AG09309 (cell line): Measurements from ENCODE around the gene GLIS1.

Source experiments
- DNase-seq: peaks from one replicate; pipeline ENCODE4 v3.0.0-alpha.2; 2010; ENCODE audit warnings: low read depth
- H3K4me3 ChIP-seq: 2 replicates; pipeline ENCODE4 v1.5.1; 2011; ENCODE audit warnings: mild to moderate bottlenecking, low read depth, low read length, moderate library complexity; ENCODE audit not compliant: control insufficient read depth
- TF ChIP-seq, protein P1 (sequence below): IDR thresholded peaks from 2 replicates; pipeline ENCODE4 v1.5.1; 2011; ENCODE audit warnings: mild to moderate bottlenecking, low read depth, low read length, inconsistent platforms; ENCODE audit not compliant: insufficient read depth, control insufficient read depth; ENCODE audit errors: missing control alignments

GLIS1 gene

DNA sequence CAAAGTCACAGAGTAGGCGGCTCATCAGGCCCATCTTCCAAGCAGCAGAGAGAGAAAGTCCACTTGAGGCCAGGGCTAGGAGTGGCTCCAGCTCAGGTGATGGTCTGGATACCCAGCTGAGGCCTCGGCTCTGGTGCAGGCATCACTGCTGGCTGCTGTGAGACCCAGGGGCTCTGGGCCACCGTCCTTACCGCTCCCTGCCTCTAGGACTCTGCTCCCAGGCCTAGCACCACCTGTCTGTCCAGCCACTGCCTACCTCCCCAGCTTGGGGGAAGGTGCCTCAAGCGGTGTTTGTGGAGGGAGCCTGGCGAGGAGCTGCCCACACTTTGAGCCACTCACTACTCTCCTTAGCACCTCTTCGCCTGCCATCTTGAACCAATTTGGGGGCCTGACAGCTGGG, 221.9 kb downstream of the GLIS1 start:
- TF ChIP-seq, protein P1, sequence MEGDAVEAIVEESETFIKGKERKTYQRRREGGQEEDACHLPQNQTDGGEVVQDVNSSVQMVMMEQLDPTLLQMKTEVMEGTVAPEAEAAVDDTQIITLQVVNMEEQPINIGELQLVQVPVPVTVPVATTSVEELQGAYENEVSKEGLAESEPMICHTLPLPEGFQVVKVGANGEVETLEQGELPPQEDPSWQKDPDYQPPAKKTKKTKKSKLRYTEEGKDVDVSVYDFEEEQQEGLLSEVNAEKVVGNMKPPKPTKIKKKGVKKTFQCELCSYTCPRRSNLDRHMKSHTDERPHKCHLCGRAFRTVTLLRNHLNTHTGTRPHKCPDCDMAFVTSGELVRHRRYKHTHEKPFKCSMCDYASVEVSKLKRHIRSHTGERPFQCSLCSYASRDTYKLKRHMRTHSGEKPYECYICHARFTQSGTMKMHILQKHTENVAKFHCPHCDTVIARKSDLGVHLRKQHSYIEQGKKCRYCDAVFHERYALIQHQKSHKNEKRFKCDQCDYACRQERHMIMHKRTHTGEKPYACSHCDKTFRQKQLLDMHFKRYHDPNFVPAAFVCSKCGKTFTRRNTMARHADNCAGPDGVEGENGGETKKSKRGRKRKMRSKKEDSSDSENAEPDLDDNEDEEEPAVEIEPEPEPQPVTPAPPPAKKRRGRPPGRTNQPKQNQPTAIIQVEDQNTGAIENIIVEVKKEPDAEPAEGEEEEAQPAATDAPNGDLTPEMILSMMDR: no peak
- no peak for DNase-seq
- no peak overlapping the region for H3K4me3 ChIP-seq

DNA sequence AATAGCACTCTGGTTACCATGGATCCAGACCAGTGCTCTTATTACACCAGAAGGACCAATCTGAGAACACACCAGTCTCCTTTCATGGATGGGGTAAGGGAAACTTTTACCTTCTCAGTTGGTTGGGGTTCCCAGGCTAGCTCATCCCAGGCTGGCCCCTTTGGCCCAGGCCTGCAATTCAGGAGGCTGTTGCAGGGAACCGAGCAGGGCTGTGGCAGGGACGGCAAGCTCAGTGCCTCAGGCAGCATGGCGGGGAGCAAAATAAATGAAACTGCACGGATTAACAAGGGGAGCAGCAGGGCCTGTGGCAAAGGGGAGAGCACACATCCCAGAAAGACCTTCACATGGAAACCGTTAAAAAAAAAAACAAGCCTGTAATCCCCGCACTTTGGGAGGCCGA, 222.8 kb downstream of the GLIS1 start:
- DNase-seq: no peak
- no peak overlapping the region for H3K4me3 ChIP-seq
- TF ChIP-seq, protein P1: no peak

DNA sequence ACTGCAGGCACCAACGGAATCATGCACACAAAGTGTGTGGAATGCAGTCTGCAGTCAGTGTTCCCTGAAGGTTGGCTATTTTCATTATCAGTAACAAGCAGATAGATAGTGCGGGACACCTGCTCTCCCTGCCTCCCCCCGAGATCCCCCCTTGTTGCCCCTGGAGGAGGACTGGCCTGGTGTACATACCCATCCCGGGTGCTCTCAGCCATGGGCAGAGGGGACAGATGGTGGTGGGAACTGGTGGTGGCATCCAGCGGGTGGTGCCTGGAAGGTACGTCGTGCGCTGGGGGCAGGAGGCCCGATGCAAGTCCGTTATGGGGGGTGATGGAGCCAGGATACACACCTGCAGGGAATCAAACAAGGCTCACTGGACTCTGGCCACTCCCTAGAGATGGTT, 224.5 kb downstream of the GLIS1 start:
- TF ChIP-seq, protein P1: no peak
- DNase-seq: no peak
- no peak overlapping the region for H3K4me3 ChIP-seq

DNA sequence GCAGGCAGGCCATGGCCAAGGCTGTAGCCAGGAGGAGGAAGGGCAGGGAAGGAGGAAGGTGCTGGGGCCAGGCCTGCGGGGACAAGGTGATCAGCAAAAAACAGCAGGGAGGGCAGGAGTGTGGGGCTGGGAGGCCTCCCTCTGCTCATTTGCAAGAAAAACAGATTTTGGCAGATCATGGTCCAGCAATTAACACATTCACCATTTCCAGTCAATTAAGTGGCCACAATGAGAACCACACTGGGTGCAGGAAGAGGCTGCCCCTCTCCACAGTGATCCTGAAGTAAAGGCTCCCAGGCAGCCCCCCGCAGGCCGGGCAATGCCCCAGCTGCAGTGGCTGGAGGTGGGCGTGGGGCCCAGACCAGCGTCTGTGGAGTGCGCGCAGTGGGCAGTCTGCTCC, 225.1 kb downstream of the GLIS1 start:
- DNase-seq: no peak
- TF ChIP-seq, protein P1: no peak
- H3K4me3 ChIP-seq: no peak overlapping the region

DNA sequence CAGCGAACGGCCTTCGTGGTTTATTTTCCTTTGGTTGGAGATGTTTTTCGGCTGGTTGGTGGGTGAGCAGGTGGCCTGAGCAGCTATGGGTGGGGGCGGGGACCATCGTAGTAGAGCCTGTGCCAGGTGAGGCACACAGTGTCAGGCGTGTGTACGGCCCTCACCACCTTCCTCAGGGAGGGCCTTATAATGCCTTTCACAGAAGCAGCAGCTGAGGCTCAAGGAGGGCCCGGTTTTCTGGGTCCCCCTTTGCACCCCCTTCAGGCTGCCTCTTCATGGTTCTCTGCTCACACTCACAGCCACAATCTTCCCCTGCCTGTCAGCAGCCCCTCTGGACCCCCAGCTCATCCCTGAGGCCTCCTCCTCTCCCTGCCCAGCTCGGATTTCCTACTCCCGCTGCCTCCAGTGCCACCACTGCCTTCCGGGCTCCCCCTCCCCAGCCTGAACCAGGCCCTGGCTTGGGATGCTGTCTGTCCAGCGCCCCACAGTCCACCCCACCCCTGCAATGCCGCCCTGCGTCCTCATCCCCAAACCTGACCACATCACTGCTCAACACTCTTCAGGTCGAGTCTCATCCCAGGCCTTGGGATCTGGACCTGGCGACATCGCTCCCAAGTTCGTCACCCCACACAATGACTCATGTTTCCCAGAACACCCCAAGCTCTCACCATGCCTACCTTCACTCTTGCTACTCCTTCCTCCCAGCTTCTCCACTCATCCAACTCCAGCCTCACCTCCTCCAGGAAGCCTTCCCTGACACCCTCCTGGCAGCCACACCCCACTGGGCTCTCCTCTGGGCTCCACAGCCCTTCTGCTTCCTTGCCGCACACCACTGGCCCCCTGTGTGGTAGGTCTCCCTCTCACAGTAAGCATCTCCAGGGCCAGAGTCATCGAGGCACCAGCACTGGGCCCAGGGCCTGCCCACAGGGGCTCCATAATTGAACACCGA, 225.9 kb downstream of the GLIS1 start:
- DNase-seq: no peak
- TF ChIP-seq, protein P1: no peak
- no peak overlapping the region for H3K4me3 ChIP-seq

DNA sequence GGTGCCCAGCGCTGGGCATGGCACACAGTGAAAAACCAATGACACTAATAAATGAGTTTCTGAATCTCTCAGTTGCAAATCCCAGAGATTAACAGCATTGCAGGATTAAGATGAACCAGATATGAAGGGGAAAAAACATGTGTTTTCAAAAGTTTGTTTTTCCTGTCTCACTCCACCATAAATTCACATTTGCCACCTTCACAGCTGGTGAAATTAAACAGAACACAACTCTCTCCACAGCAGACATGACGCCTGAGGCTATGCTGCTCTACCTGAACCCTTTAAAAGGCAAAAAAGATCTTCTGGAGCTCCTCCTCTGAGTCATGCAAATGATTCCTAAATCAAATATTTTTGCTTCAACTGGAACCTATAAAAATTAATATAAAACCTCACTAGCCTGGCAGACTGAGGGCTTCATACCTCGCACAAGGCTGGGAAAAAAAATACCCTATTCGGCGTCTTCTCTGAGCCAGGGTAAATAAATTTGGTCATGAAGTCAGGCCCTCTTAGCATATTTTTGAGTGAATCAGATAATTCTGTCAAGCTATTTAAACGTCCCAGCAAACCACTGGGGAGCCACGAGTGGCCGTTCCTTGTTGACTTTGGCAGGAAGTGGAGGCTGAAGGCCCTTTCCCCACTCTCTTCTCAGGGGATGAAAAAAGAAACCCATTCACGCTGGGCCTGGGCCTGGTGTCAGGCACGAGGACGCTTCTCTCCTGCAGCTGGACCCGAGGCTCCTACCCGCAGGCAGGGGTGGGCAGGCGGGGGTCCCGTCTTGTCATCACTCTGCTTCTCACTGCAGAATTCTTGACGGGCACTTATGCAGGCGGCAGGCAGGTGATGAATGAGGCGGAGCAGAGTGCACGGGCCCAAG, 226.8 kb downstream of the GLIS1 start:
- peak; percentile 97 for DNase-seq
- H3K4me3 ChIP-seq: no peak overlapping the region
- TF ChIP-seq, protein P1: no peak
